Muscle layer of colon (tissue), 2 donors: ENCODE data around the gene CHST13.

Experiments used
- H3K27ac ChIP-seq: one replicate; pipeline ENCODE4 v1.7.0; 2013; ENCODE audit warnings: low read depth, mild to moderate bottlenecking, low read length, moderate library complexity
- H3K27me3 ChIP-seq, 2 donors: one replicate each; pipeline ENCODE4 v1.7.0; 2013; ENCODE audit warnings: low read length in 2 of 2, mild to moderate bottlenecking in 2 of 2; ENCODE audit not compliant: insufficient read depth in 2 of 2, control insufficient read depth in 1 of 2
- H3K36me3 ChIP-seq: one replicate; pipeline ENCODE4 v1.7.0; 2013; ENCODE audit warnings: mild to moderate bottlenecking, low read length; ENCODE audit not compliant: insufficient read depth
- H3K4me1 ChIP-seq: one replicate; pipeline ENCODE4 v1.7.0; 2013; ENCODE audit warnings: mild to moderate bottlenecking, low read length; ENCODE audit not compliant: insufficient read depth
- H3K4me3 ChIP-seq, 2 donors: one replicate each; pipeline ENCODE4 v1.7.0; 2013; ENCODE audit warnings: low read length in 2 of 2, low read depth in 1 of 2, mild to moderate bottlenecking in 1 of 2, moderate library complexity in 1 of 2
- H3K9ac ChIP-seq: one replicate; pipeline ENCODE4 v1.7.0; 2013; ENCODE audit warnings: low read length
- H3K9me3 ChIP-seq: one replicate; pipeline ENCODE4 v1.7.0; 2013; ENCODE audit warnings: mild to moderate bottlenecking, low read length
- donor health status: abdominal sarcoma.
- donor health status: Adenocarcinoma of cecum.

CHST13 gene

DNA sequence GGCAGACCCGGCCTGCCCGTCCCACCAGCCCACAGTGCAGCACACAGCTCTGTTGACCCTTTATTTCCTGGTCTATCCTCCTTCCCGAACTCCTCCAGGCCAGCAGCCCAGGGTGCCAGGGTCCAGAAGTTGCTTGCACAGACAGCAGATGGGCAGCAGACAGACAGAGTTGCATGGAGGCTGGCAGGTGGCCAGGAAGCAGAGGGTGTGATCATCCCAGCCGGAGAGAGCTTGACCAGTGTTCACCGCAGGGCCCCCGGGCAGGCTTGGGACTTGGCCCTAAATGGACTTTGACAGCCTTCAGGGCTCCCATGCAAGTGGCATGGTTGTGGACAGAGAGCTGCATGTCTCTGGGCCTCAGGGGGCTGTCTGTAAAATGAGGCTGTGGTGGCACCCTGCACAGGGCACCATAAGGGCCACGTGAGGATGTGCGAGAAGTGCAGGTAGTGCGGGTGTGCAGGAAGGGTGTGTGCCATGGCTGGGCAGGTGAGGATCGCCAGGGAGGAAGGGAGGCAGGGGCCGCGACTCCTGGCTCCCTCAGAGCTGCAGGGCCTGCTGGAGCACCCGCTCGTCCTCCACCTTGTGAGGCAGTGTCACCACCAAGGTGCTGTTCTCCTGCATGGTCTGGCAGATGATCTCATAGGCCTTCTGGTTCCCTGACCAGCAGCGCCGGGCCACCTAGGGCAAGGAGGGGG lies 42.0 kb upstream of the CHST13 start:
- Histone ChIP-seq H3K4me3 (no peak overlapping the region), H3K9ac (no peak overlapping the region), H3K27ac (no peak overlapping the region), H3K27me3 (no peaks in the 10 kb centered on the region), H3K36me3 (no peaks in the 10 kb centered on the region), H3K4me1 (peaks cover 7% of the 10 kb centered on the region), H3K9me3 (no peaks in the 10 kb centered on the region)

- no peak overlapping the region for H3K4me3 ChIP-seq
- no peak overlapping the region for H3K9ac ChIP-seq
- no peaks in the 10 kb centered on the region for H3K36me3 ChIP-seq
- no peaks in the 10 kb centered on the region for H3K27me3 ChIP-seq
- no peaks in the 10 kb centered on the region for H3K9me3 ChIP-seq
- peaks cover 7% of the 10 kb centered on the region for H3K4me1 ChIP-seq
- H3K27ac ChIP-seq = no peak overlapping the region
Measured at GRCh38 chr3:126482503-126483255, 41.3 kb upstream of the CHST13 start.

DNA sequence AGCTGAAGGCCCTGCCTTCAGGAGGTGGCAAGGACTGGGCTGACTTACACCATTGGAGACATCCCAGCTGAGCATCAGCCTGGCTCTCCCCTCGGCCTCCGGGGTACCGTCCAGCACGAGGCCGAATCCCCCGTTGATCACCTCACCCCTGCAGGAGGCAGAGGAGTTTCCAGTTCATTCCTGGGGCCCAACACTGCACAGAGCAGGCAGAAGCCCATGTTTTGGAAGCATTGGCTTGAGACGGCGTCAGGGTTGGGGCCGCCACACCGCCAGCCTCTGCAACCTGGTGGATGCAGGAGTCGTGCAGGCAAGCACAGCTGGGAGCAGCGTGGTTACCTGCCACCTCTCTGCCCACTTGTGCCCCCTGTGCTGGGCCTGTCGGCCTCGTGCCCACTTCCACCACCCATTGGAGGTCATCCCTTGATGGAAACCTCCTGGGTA lies 40.6 kb upstream of the CHST13 start:
- no peaks in the 10 kb centered on the region for H3K27me3 ChIP-seq
- H3K9ac ChIP-seq = no peak overlapping the region
- no peak overlapping the region for H3K27ac ChIP-seq
- H3K4me3 ChIP-seq = no peak overlapping the region
- H3K4me1 ChIP-seq = peaks cover 7% of the 10 kb centered on the region
- H3K36me3 ChIP-seq = no peaks in the 10 kb centered on the region
- no peaks in the 10 kb centered on the region for H3K9me3 ChIP-seq

DNA sequence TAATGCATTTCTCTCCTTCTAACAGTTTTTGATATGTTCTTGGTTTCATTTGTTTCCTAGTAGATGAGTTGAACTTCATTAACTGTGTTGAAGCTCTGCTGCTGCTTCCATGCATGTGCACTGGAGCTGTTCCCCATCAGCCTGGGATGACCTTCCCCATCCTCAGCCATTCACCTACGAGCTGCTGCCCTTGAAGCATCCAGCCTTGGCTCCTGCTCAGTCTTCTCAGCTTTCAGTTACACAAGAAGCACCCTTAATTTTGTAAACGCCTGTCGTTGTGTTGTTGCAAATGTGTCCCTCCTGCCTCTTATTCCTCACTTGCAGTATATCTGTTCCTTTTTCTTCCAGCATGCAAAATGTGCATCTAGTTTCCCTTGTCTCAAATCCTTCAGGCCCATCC lies 39.8 kb upstream of the CHST13 start:
- Histone ChIP-seq H3K9me3 (no peaks in the 10 kb centered on the region), H3K9ac (no peak overlapping the region), H3K27me3 (no peaks in the 10 kb centered on the region), H3K36me3 (no peaks in the 10 kb centered on the region), H3K4me1 (peaks cover 7% of the 10 kb centered on the region), H3K27ac (no peak overlapping the region), H3K4me3 (no peak overlapping the region)

GRCh38 chr3:126484662-126485061 lies 39.3 kb upstream of the CHST13 start:
- H3K4me3 ChIP-seq = no peak overlapping the region
- no peaks in the 10 kb centered on the region for H3K9me3 ChIP-seq
- H3K4me1 ChIP-seq = peaks cover 7% of the 10 kb centered on the region
- no peak overlapping the region for H3K27ac ChIP-seq
- no peaks in the 10 kb centered on the region for H3K27me3 ChIP-seq
- no peak overlapping the region for H3K9ac ChIP-seq
- no peaks in the 10 kb centered on the region for H3K36me3 ChIP-seq

DNA sequence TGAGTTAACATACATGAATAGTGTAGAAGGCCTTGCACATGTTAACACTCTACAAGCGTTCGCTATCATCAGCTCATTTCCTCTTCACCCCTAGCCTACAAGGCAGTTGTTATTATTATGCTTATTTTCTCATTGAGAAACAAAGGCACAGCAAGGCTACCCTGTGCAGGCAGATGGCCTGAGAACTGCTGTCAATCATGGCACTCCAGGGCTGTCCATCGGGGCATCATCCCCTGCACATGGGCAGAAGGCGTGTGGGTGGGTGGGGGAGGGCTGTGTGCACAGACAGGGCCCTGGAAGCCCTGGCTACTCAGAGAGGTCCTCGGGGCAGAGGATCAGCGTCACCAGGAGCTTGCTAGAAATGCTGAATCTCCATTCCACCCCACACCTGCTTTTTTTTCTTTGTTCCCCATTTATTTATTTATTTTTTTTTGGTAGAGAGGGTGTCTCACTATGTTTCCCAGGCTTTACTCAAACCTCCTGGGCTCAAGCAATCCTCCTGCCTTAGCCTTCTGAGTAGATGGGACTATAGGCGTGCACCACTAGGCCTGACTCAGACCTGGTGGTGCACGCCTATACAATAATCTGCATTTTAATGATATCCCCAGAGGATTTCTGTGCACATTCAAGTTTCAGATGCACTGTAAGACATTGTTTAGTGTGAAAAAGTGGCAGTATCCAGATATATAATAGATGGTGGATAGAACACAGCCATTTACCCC lies 38.6 kb upstream of the CHST13 start:
- Histone ChIP-seq H3K27ac (no peak overlapping the region), H3K4me3 (no peak overlapping the region), H3K27me3 (no peaks in the 10 kb centered on the region), H3K9ac (no peak overlapping the region), H3K36me3 (no peaks in the 10 kb centered on the region), H3K4me1 (peaks cover 7% of the 10 kb centered on the region), H3K9me3 (no peaks in the 10 kb centered on the region)

- H3K9ac ChIP-seq = no peak overlapping the region
- no peaks in the 10 kb centered on the region for H3K27me3 ChIP-seq
- H3K36me3 ChIP-seq = no peaks in the 10 kb centered on the region
- peaks cover 2% of the 10 kb centered on the region for H3K4me1 ChIP-seq
- no peaks in the 10 kb centered on the region for H3K9me3 ChIP-seq
- H3K27ac ChIP-seq = no peak overlapping the region
- no peak overlapping the region for H3K4me3 ChIP-seq
Measured at GRCh38 chr3:126485956-126486355, 38.0 kb upstream of the CHST13 start.

GRCh38 chr3:126486360-126486847 lies 37.6 kb upstream of the CHST13 start:
- no peak overlapping the region for H3K4me3 ChIP-seq

GRCh38 chr3:126487151-126487771 lies 36.7 kb upstream of the CHST13 start:
- Histone ChIP-seq H3K4me3 (no peak overlapping the region), H3K9ac (no peak overlapping the region), H3K36me3 (no peaks in the 10 kb centered on the region), H3K27ac (no peak overlapping the region), H3K9me3 (no peaks in the 10 kb centered on the region), H3K4me1 (no peaks in the 10 kb centered on the region), H3K27me3 (no peaks in the 10 kb centered on the region)

More at GRCh38 chr3:126486360-126486847, 37.6 kb upstream of the CHST13 start:
- Histone ChIP-seq H3K9me3 (no peaks in the 10 kb centered on the region), H3K36me3 (no peaks in the 10 kb centered on the region), H3K27me3 (no peaks in the 10 kb centered on the region), H3K4me1 (no peaks in the 10 kb centered on the region), H3K27ac (no peak overlapping the region), H3K9ac (no peak overlapping the region)

- no peak overlapping the region for H3K27ac ChIP-seq
- no peaks in the 10 kb centered on the region for H3K9me3 ChIP-seq
- H3K27me3 ChIP-seq = no peaks in the 10 kb centered on the region
- H3K4me3 ChIP-seq = no peak overlapping the region
- H3K4me1 ChIP-seq = no peaks in the 10 kb centered on the region
- no peak overlapping the region for H3K9ac ChIP-seq
- no peaks in the 10 kb centered on the region for H3K36me3 ChIP-seq
Measured at GRCh38 chr3:126488185-126488584, 35.8 kb upstream of the CHST13 start.
